HUDEP-2 (cell line): ENCODE data around the gene TMEM150B.
A peak's percentile ranks its signal among the peaks of the same experiment; 100 is the strongest.

Experiments used
- DNase-seq, 76 experiments: peaks; one replicate each; lab custom pipeline; 2025; ENCODE audit not compliant: unreplicated experiment in 76 of 76; lab: John Stamatoyannopoulos, UW

The TMEM150B gene

DNA sequence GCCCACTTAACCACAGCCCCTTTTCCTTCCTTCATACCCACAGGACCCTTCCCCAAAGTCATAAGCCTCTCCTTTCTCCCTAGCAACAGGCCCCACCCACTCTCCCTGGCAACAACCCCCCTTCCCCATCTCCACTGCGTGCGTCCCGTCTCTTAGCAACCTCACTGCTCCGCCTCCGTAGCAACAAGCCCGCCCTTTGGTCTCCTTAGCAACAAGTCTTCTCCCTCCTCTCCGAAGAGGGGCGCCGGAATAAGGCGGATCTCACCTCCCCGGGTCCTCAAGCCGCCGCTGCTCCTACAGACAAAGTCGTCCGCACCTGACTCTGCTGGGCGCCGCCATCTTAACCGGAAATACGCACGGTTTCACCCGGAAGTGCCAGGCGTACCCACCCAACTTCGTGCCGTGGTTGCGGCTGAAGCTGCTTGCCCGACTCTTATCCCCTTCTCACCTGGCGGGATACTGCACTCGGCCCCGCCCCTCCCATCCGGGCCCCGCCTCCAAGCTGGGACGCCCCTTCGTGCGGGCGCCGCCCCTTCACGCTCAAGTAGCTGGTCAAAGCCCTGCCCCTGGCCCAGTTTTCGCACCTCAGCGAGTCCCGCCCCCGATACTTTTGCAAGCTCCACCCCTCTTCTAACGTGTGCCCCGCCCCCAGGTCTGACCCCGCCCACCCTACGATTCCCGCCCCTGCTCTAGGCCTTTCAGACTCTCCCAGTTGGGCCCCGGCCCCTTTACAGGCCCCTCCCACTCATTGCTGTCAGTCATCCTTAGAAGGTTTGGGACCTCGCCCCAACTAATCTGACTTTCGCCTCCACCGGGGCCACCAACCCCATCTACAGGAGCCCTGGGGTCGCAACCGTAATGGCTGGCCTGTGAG lies 45.1 kb downstream of the TMEM150B start, which contains the start of gene HSPBP1:
HSPBP1 (minus strand) TSS at position 341 of the 874 bp plus-strand sequence. CDS start 502 bp downstream, outside the sequence.
- peak; percentile 77 to 100 (median 98) for DNase-seq

DNA sequence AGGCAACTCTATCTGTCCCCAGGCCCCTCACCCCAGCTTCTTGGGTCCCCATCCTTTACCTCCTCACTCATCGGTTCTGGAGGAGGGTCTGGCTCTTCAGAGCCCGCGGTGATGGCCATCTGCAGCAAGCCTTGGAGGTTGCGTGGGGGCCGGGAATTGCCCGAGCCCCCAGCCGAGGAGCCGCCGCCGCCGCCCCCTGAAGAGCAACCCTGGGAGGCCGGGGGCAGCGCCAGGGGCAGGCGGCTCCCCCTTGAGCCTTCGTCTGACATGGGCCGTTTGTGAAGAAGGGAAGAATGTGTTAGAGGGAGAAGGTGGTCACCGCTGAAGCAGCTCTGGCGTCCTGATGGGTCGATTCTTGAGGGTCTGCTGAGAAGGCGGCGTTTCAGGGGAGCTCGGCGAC lies 45.8 kb downstream of the TMEM150B start:
- no peak for DNase-seq

DNA sequence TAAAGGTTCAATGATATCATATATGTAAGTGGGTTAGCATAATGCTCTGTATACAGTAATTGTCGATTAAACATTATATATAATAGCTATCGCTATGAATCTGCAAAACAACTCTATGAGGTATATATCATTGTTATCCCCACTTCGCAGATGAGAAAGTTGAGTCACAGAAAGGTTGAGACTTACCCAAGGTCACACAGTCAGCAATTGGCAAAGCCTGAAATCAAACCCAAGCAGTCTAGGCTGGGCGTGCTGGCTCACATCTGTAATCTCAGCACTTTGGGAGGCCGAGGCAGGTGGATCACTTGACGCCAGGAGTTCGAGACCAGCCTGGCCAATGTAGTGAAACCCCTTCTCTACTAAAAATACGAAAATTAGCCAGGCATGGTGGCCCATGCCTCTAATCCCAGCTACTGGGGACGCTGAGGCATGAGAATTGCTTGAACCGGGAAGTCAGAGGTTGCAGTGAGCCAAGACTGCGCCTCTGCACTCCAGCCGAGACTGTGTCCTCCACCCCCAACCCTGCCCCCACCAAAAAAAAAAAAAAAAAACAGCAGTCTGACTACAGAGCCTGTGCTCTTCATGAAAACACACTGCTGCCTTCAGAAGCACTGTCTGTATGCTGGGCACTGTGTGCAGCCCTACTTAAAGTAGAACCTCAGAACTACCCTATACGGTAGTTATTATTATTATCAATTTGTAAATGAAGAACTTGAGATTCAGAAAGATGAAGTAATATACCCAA lies 46.6 kb downstream of the TMEM150B start:
- DNase-seq = peak in 4 of 76 experiments; percentile 9 to 31 (median 20)

- no peak for DNase-seq
These were observed 47.6 kb downstream of the TMEM150B start for GRCh38 chr19:55277494-55277893.

- no peak for DNase-seq
These were observed 48.3 kb downstream of the TMEM150B start for GRCh38 chr19:55276720-55277430.

GRCh38 chr19:55275851-55276719 lies 49.1 kb downstream of the TMEM150B start:
- no peak for DNase-seq

DNA sequence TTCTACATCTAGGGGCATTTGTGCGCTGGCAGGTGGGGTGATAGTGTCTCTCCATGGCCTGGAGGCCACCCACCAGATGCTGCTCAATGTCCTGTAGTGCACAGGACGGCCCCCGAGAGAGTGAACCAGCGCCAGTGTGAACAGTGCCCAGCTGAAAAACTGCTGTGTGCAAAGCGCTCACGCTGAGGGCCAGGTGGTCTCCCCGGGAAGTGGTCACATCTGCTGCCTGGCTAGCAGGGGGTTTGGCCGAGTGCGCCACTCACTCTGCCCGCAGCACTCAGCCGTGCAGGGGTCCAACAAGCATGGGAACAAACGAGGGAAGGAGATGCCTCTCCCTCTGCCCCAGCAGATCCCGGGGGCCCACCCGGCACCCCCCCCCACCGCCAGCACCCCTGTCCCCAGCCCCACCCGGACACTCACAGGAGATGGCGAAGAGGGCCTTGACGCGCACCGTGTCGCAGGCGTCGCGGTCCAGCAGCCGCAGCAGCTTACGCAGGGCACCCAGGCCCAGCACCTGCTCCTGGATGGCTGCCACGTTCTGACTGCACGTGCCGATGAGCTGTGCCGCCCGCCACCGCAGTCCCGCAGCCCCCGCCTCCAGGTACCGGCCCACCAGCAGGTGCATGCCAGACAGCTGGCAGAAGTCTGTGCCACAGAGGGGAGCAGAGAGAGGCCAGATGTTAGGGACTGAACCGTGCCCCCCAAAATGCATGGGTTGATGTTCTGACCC lies 51.0 kb downstream of the TMEM150B start:
- no peak for DNase-seq

DNA sequence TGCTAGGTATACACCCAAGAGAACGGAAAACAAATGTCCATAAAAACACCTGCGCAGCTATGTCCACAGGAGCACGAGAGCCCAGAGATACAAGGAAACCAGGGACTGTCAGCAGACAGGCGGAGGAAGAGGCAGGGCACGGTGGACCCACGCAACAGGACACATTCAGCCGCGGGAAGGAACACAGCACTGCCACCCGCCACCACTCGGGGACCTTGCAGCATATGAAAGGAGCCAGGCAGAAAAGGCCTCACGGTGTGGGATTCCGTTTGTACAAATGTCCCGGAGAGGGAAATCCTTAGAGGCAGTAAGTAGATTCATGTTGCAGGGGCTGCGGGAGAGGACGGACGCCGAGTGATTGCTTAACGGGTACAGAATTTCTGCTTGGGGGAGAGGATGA lies 53.0 kb downstream of the TMEM150B start:
- DNase-seq = no peak

DNA sequence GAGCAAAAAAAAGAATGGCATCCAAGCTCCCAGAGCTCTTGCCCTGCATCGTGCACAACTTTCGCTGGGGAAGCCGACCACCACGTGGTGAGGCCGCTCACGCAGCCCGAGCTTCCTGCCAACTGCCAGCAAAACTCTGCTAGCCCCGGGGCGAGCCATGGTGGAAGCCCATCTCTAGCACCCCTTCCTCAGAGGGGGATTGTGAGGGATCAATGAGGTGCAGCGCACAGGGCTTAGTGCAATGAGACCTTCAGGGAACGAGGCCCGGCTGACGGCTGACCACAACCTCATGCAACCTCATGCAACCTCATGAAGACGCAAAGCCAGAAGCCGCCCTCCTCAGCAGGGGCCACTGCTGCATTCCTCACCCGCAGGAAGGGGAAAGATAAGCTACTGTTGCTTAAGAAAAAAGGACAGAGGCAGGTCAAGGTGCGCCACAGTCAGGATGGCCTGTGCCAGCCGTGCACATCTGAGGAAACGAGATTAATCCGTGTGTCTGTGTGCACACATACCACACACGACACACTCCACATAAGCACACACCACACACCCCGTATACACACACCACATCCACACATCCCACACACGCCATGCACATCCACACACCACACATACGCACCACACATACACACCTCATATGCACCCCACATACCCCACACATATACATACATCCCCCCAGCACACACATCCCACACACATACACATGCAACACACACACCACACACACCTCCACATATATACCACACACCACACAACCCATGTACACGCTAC lies 54.8 kb downstream of the TMEM150B start:
- DNase-seq = no peak

- DNase-seq = no peak
These were observed 55.8 kb downstream of the TMEM150B start for GRCh38 chr19:55269299-55269698.

- DNase-seq = no peak
These were observed 58.3 kb downstream of the TMEM150B start for GRCh38 chr19:55266840-55267239.

DNA sequence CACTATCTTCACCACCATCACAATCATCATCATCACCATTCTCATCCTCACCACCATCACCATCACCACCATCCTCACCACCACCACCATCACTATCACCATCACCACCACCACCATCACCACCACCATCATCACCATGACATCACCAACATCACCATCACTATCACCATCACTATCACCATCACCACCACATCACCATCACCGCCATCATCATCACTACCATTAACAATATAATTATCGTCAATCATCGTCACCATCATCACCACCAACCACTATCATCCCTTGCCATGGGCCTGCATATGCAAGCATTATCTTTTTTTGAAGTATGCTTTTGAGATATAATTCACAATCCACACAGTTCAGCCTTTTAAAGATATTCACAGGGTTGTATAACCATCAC lies 58.7 kb downstream of the TMEM150B start:
- DNase-seq = no peak

- no peak for DNase-seq
These were observed 59.3 kb downstream of the TMEM150B start for GRCh38 chr19:55265723-55266386.

DNA sequence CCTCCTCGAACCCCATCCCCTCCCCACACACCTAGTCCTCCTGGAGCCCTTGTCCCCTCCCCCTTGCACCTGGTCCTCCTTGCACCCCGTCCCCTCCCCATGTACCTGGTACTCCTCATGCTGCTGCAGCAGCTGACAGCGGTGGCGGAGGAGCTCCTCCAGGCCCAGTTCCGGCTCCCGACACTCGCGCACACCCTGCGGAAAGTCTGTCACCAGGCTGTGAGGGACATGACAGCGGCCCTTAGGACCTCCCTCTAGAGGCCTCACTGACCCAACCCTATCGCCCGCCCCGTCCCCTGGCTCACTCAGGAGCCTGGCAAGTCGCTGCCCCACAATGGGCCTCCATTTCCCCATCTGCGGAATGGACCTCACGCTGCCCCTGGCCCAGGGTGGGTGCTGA lies 60.0 kb downstream of the TMEM150B start:
- DNase-seq = no peak

DNA sequence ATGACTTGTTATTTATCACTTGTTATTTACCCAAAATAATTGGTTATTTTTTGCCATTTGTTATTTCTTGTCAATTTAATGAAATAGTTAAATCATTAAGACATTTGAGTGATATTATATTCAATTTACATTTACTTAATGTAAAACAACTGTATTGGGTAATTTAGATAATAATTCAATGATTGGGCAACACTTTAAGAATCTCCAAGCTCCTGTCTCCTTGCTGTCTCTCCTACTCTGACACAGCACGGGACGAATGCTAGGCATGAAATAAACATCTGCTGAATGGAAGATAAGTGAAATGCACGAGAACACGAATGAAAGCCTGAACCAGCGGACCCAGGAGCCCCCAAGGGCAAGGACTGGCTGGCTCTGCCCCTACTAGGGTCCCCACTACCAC lies 60.6 kb downstream of the TMEM150B start:
- DNase-seq = no peak
